Neural cell (in vitro differentiated cells): ENCODE data around the gene CDC6. TPM values are rescaled to one million over a fixed set of nuclear protein-coding genes. Genes with fewer than 3 reads are reported as not detected.

ENCODE experiments used
- H2AFZ ChIP-seq: fragments of 200-600, 300-800 bp; sonication (generic), shearing (Covaris generic); 2 replicates; pipeline ENCODE4 v1.6.0; 2014; ENCODE audit warnings: low read depth, mild to moderate bottlenecking, antibody characterized with exemption, low read length, moderate library complexity
- H3F3A ChIP-seq: fragments of 200-600 bp; shearing (Covaris generic); 2 replicates; pipeline ENCODE4 v1.6.1; 2016; ENCODE audit warnings: mild to moderate bottlenecking, moderate library complexity, mixed read lengths, antibody characterized with exemption, low read length; ENCODE audit not compliant: insufficient read depth, poor library complexity, severe bottlenecking
- H3K27ac ChIP-seq: fragments of 200-600, 300-800 bp; sonication (generic), shearing (Covaris generic); 2 replicates; pipeline ENCODE4 v1.5.1; 2014; ENCODE audit warnings: mild to moderate bottlenecking, low read length, moderate library complexity
- H3K27me3 ChIP-seq: fragments of 300-800, 200-600 bp; sonication (generic), shearing (Covaris generic); 2 replicates; pipeline ENCODE4 v1.6.0; 2014; ENCODE audit warnings: mild to moderate bottlenecking, low read depth, low read length, moderate library complexity; ENCODE audit not compliant: insufficient read depth
- H3K36me3 ChIP-seq: fragments of 300-800, 200-600 bp; sonication (generic), shearing (Covaris generic); 2 replicates; pipeline ENCODE4 v1.5.1; 2014; ENCODE audit warnings: mild to moderate bottlenecking, antibody characterized with exemption, low read length, moderate library complexity; ENCODE audit not compliant: insufficient read depth
- H3K4me2 ChIP-seq: fragments of 300-800, 200-600 bp; sonication (generic), shearing (Covaris generic); 2 replicates; pipeline ENCODE4 v1.6.0; 2014; ENCODE audit warnings: mild to moderate bottlenecking, low read length
- H3K4me3 ChIP-seq: fragments of 300-800, 200-600 bp; sonication (generic), shearing (Covaris generic); 2 replicates; pipeline ENCODE4 v1.5.1; 2014; ENCODE audit warnings: mild to moderate bottlenecking, low read length, moderate library complexity
- H3K79me2 ChIP-seq: fragments of 200-600 bp; shearing (Covaris generic); replicated peaks from 2 replicates; pipeline ENCODE4 v1.6.0; 2014; ENCODE audit warnings: mild to moderate bottlenecking, low read length, moderate library complexity; ENCODE audit not compliant: insufficient read depth
- H3K9ac ChIP-seq: fragments of 300-800, 200-600 bp; sonication (generic), shearing (Covaris generic); 2 replicates; pipeline ENCODE4 v1.6.1; 2016; ENCODE audit warnings: mild to moderate bottlenecking, low read length, mixed read lengths
- H3K9me2 ChIP-seq: fragments of 200-600 bp; shearing (Covaris generic); 2 replicates; pipeline ENCODE4 v1.6.1; 2016; ENCODE audit warnings: mild to moderate bottlenecking, low read length, mixed read lengths; ENCODE audit not compliant: insufficient read depth
- H3K9me3 ChIP-seq: fragments of 200-600, 300-800 bp; sonication (generic), shearing (Covaris generic); 2 replicates; pipeline ENCODE4 v1.6.1; 2016; ENCODE audit warnings: mild to moderate bottlenecking, mixed run types, low read length, moderate library complexity, mixed read lengths
- H4K20me1 ChIP-seq: fragments of 200-600 bp; shearing (Covaris generic); 2 replicates; pipeline ENCODE4 v1.6.1; 2016; ENCODE audit warnings: mild to moderate bottlenecking, mixed run types; ENCODE audit not compliant: insufficient read depth
- EP300 ChIP-seq: fragments of 450-650 bp; conservative IDR thresholded peaks from 2 replicates; pipeline ENCODE4 v1.6.1; 2014; ENCODE audit warnings: antibody characterized with exemption, mild to moderate bottlenecking, moderate library complexity; ENCODE audit not compliant: poor library complexity, severe bottlenecking
- EZH2 ChIP-seq: fragments of 200-600, 300-800 bp; shearing (Covaris generic), sonication (generic); IDR thresholded peaks from 2 replicates; pipeline ENCODE4 v1.6.1; 2014; ENCODE audit warnings: antibody characterized with exemption, low read length, borderline replicate concordance, mild to moderate bottlenecking; ENCODE audit not compliant: insufficient read depth, poor library complexity, severe bottlenecking
- MXI1 ChIP-seq: fragments of 450-650 bp; conservative IDR thresholded peaks from 2 replicates; pipeline ENCODE4 v1.6.1; 2014; ENCODE audit warnings: antibody characterized with exemption, mild to moderate bottlenecking; ENCODE audit not compliant: poor library complexity, severe bottlenecking
- POLR2AphosphoS5 ChIP-seq: IDR thresholded peaks from 2 replicates; pipeline ENCODE4 v1.6.1; 2012
- RAD21 ChIP-seq: fragments of 450-650 bp; conservative IDR thresholded peaks from 2 replicates; pipeline ENCODE4 v1.6.1; 2014; ENCODE audit warnings: antibody characterized with exemption, mild to moderate bottlenecking, moderate library complexity
- REST ChIP-seq: IDR thresholded peaks from 2 replicates; pipeline ENCODE4 v1.6.1; 2012; ENCODE audit warnings: borderline replicate concordance
- SMC3 ChIP-seq: fragments of 450-650 bp; conservative IDR thresholded peaks from 2 replicates; pipeline ENCODE4 v1.6.1; 2014; ENCODE audit warnings: antibody characterized with exemption, mild to moderate bottlenecking, moderate library complexity; ENCODE audit not compliant: poor library complexity
- TAF1 ChIP-seq: IDR thresholded peaks from 2 replicates; pipeline ENCODE4 v1.6.1; 2012; ENCODE audit warnings: low read depth
- polyA plus RNA-seq: library from polyadenylated mRNA; depleted of rRNA; stranded (reverse); fragments of >200 nt; gene quantifications from 2 replicates; pipeline ENCODE4 v1.2.3, GENCODE V29; 2014
- TF ChIP-seq, protein P1 (sequence below): fragments of 450-650 bp; IDR thresholded peaks from 2 replicates; pipeline ENCODE4 v1.5.1; 2014; ENCODE audit warnings: antibody characterized with exemption, mild to moderate bottlenecking, moderate library complexity; ENCODE audit not compliant: poor library complexity, severe bottlenecking

Gene CDC6
- polyA plus RNA-seq, 1 donor from 2014 or later = 2.2 TPM

DNA sequence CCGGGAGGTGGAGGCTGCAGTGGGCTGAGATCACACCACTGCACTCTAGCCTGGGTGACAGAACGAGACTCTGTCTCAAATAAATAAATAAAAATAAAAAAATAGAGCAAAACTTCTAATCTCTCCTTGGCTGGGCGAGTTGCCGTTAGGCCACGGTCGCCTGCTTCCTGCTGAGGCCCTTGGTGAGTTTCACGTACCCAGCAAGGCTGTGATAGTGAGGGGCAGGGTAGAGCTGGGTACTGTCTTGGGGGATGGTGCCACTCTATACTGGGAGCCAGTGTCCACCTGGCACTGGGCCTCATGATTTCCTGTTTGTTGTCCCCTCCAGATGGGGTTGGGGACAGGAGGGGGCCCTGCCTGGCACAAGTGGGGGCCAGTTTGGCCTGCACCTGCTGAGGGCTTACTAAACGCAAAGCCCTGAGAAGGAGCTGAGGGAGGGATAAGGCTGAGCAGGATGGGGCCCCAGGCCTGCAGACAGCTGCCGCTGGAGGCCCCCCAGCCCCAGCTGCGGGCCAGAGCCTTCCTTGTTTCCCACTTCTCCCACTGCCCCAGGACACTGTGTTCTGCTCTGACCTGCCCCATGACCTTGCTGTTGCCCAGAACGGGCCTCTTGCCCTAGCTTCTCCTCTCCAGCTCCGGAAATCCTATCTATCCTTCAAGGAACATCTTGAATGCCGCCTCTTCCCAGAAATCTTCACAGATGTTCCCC lies 51.4 kb downstream of the CDC6 start:
- TF ChIP-seq, protein P1, sequence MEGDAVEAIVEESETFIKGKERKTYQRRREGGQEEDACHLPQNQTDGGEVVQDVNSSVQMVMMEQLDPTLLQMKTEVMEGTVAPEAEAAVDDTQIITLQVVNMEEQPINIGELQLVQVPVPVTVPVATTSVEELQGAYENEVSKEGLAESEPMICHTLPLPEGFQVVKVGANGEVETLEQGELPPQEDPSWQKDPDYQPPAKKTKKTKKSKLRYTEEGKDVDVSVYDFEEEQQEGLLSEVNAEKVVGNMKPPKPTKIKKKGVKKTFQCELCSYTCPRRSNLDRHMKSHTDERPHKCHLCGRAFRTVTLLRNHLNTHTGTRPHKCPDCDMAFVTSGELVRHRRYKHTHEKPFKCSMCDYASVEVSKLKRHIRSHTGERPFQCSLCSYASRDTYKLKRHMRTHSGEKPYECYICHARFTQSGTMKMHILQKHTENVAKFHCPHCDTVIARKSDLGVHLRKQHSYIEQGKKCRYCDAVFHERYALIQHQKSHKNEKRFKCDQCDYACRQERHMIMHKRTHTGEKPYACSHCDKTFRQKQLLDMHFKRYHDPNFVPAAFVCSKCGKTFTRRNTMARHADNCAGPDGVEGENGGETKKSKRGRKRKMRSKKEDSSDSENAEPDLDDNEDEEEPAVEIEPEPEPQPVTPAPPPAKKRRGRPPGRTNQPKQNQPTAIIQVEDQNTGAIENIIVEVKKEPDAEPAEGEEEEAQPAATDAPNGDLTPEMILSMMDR = no peak
- TF ChIP-seq REST (no peak), EP300 (no peak), RAD21 (no peak), EZH2 (no peak), MXI1 (no peak), SMC3 (no peak), TAF1 (no peak), POLR2AphosphoS5 (no peak)
- Histone ChIP-seq H3K9me3 (no peaks in the 10 kb centered on the region), H3K79me2 (peaks cover 30% of the 10 kb centered on the region), H3K36me3 (no peaks in the 10 kb centered on the region), H3F3A (peaks cover 2% of the 10 kb centered on the region), H3K27ac (no peak overlapping the region), H3K27me3 (no peaks in the 10 kb centered on the region), H3K9me2 (no peaks in the 10 kb centered on the region), H2AFZ (no peak overlapping the region), H3K9ac (no peak overlapping the region), H3K4me3 (no peak overlapping the region), H4K20me1 (no peaks in the 10 kb centered on the region), H3K4me2 (no peak overlapping the region)

- TF ChIP-seq EP300 = no peak
- TF ChIP-seq EZH2 = no peak
- no peak for TF ChIP-seq RAD21
- TF ChIP-seq POLR2AphosphoS5 = no peak
- TF ChIP-seq MXI1 = no peak
- TF ChIP-seq REST = no peak
- TF ChIP-seq TAF1 = no peak
- TF ChIP-seq SMC3 = no peak
- TF ChIP-seq, protein P1 = no peak
- H4K20me1 ChIP-seq = no peaks in the 10 kb centered on the region
- H3K27ac ChIP-seq = peak overlapping the region; percentile 88
- peaks cover 42% of the 10 kb centered on the region for H3K79me2 ChIP-seq
- no peak overlapping the region for H2AFZ ChIP-seq
- H3K4me3 ChIP-seq = peak overlapping the region; percentile 91
- no peaks in the 10 kb centered on the region for H3K9me3 ChIP-seq
- peak overlapping the region; percentile 97 for H3K9ac ChIP-seq
- H3K27me3 ChIP-seq = no peaks in the 10 kb centered on the region
- H3K36me3 ChIP-seq = no peaks in the 10 kb centered on the region
- H3K4me2 ChIP-seq = peak overlapping the region; percentile 90
- no peaks in the 10 kb centered on the region for H3K9me2 ChIP-seq
- H3F3A ChIP-seq = peaks cover 2% of the 10 kb centered on the region
These were observed 52.6 kb downstream of the CDC6 start for GRCh38 chr17:40340327-40340726.
